ENCODE measurements around the gene DDX10.

GRCh38 chr11:108921211-108921610 is 256.3 kb downstream of the DDX10 start:
- TF ChIP-seq CTCF (IDR thresholded peaks at IDR 0.05) = no peak
- TF ChIP-seq POLR2A (IDR thresholded peaks at IDR 0.05) = no peak

Measured in adrenal gland (tissue), 5 donors.